Thymus (tissue), 2 donors: ENCODE results near the gene CYP27B1. TPM values are rescaled to one million over a fixed set of nuclear protein-coding genes. Genes with fewer than 3 reads are reported as not detected.

Experiments used
- polyA plus RNA-seq: library from polyadenylated mRNA; stranded (reverse); fragments of 200-250 nt; gene quantifications from one replicate; pipeline ENCODE4 v1.2.3, GENCODE V29; 2013
- total RNA-seq: library from RNA; stranded (reverse); fragments of 120-200 nt; gene quantifications from one replicate; pipeline ENCODE4 v1.2.4, GENCODE V29; 2013
- donor health status: healthy.

CYP27B1 gene
- total and polyA plus RNA-seq, 2 donors: 0.42 to 0.82 TPM

Other genes with a start within 250 kb of the CYP27B1 start
- gene DDIT3, start 246.6 kb downstream of the CYP27B1 start, total RNA-seq: 25.0 TPM
- gene DDIT3, start 246.6 kb downstream of the CYP27B1 start, polyA plus RNA-seq: 43.4 TPM
- 5.6 TPM for gene MBD6, start 244.3 kb downstream of the CYP27B1 start, total RNA-seq
- 60.5 TPM for gene MBD6, start 244.3 kb downstream of the CYP27B1 start, polyA plus RNA-seq
- 56.4 TPM for gene DCTN2, start 219.9 kb downstream of the CYP27B1 start, total RNA-seq
- gene DCTN2, start 219.9 kb downstream of the CYP27B1 start, polyA plus RNA-seq: 79.7 TPM
- gene KIF5A, start 217.0 kb downstream of the CYP27B1 start, total RNA-seq: 0.05 TPM
- gene KIF5A, start 217.0 kb downstream of the CYP27B1 start, polyA plus RNA-seq: 0.27 TPM
- 8.5 TPM for gene PIP4K2C, start 175.9 kb downstream of the CYP27B1 start, total RNA-seq
- gene PIP4K2C, start 175.9 kb downstream of the CYP27B1 start, polyA plus RNA-seq: 14.4 TPM
- gene DTX3, start 162.3 kb downstream of the CYP27B1 start, total RNA-seq: 16.6 TPM
- 36.8 TPM for gene DTX3, start 162.3 kb downstream of the CYP27B1 start, polyA plus RNA-seq
- 2.0 TPM for gene ARHGEF25, start 155.6 kb downstream of the CYP27B1 start, total RNA-seq
- gene ARHGEF25, start 155.6 kb downstream of the CYP27B1 start, polyA plus RNA-seq: 8.5 TPM
- 0.57 TPM for gene B4GALNT1, start 133.9 kb downstream of the CYP27B1 start, total RNA-seq
- 1.3 TPM for gene B4GALNT1, start 133.9 kb downstream of the CYP27B1 start, polyA plus RNA-seq
- gene OS9, start 72.9 kb downstream of the CYP27B1 start, total RNA-seq: 111 TPM
- gene OS9, start 72.9 kb downstream of the CYP27B1 start, polyA plus RNA-seq: 166 TPM
- gene AGAP2, start 28.3 kb downstream of the CYP27B1 start, total RNA-seq: 14.4 TPM
- 15.5 TPM for gene AGAP2, start 28.3 kb downstream of the CYP27B1 start, polyA plus RNA-seq
- gene TSPAN31, start 22.0 kb downstream of the CYP27B1 start, total RNA-seq: 25.3 TPM
- 31.4 TPM for gene TSPAN31, start 22.0 kb downstream of the CYP27B1 start, polyA plus RNA-seq
- 96.8 TPM for gene CDK4, start 14.8 kb downstream of the CYP27B1 start, total RNA-seq
- gene CDK4, start 14.8 kb downstream of the CYP27B1 start, polyA plus RNA-seq: 38.5 TPM
- gene MARCHF9, start 12.0 kb downstream of the CYP27B1 start, total RNA-seq: 10.7 TPM
- 54.9 TPM for gene MARCHF9, start 12.0 kb downstream of the CYP27B1 start, polyA plus RNA-seq
- 10.6 TPM for gene METTL1, start 5.0 kb upstream of the CYP27B1 start, total RNA-seq
- gene METTL1, start 5.0 kb upstream of the CYP27B1 start, polyA plus RNA-seq: 12.9 TPM
- 1.3 TPM for gene EEF1AKMT3, start 5.5 kb upstream of the CYP27B1 start, total RNA-seq
- 2.4 TPM for gene EEF1AKMT3, start 5.5 kb upstream of the CYP27B1 start, polyA plus RNA-seq
- gene TSFM, start 15.7 kb upstream of the CYP27B1 start, total RNA-seq: 29.2 TPM
- 28.6 TPM for gene TSFM, start 15.7 kb upstream of the CYP27B1 start, polyA plus RNA-seq
- 2.4 TPM for gene AVIL, start 51.7 kb upstream of the CYP27B1 start, total RNA-seq
- gene AVIL, start 51.7 kb upstream of the CYP27B1 start, polyA plus RNA-seq: 17.0 TPM
- gene CTDSP2, start 79.7 kb upstream of the CYP27B1 start, total RNA-seq: 68.6 TPM
- 50.4 TPM for gene CTDSP2, start 79.7 kb upstream of the CYP27B1 start, polyA plus RNA-seq
- gene ATP23, start 174.5 kb upstream of the CYP27B1 start, total RNA-seq: 36.0 TPM
- 15.6 TPM for gene ATP23, start 174.5 kb upstream of the CYP27B1 start, polyA plus RNA-seq